KMS-11 (cell line): ENCODE measurements around the gene EIF2S3.

ENCODE experiments used
- H2AFZ ChIP-seq: fragments of 200-600 bp; sonication (generic); 2 replicates; pipeline ENCODE4 v1.6.1; 2016; ENCODE audit warnings: antibody characterized with exemption, mixed run types, low read depth
- H3K27ac ChIP-seq: fragments of 200-600 bp; sonication (generic); 2 replicates; pipeline ENCODE4 v1.6.1; 2016; ENCODE audit warnings: mild to moderate bottlenecking, mixed run types
- H3K27me3 ChIP-seq: fragments of 200-600 bp; sonication (generic); 2 replicates; pipeline ENCODE4 v1.6.1; 2017; ENCODE audit warnings: mild to moderate bottlenecking, low read depth, mixed run types, moderate library complexity; ENCODE audit not compliant: insufficient read depth
- H3K36me3 ChIP-seq: fragments of 200-600 bp; sonication (generic); 2 replicates; pipeline ENCODE4 v1.6.1; 2017; ENCODE audit warnings: mild to moderate bottlenecking, mixed run types; ENCODE audit not compliant: insufficient read depth
- H3K4me1 ChIP-seq: fragments of 200-600 bp; sonication (generic); 2 replicates; pipeline ENCODE4 v1.6.1; 2016; ENCODE audit warnings: mild to moderate bottlenecking, low read depth, mixed run types; ENCODE audit not compliant: poor library complexity, severe bottlenecking
- H3K4me2 ChIP-seq: fragments of 200-600 bp; sonication (generic); 2 replicates; pipeline ENCODE4 v1.7.0; 2016; ENCODE audit warnings: mild to moderate bottlenecking, mixed run types
- H3K4me3 ChIP-seq: fragments of 200-600 bp; sonication (generic); IDR thresholded peaks from 2 replicates; pipeline ENCODE4 v1.6.1; 2017; ENCODE audit warnings: low read depth, low read length, mixed read lengths; ENCODE audit not compliant: insufficient read depth
- H3K79me2 ChIP-seq: fragments of 200-600 bp; sonication (generic); 2 replicates; pipeline ENCODE4 v1.6.1; 2016; ENCODE audit warnings: low read depth, mixed run types; ENCODE audit not compliant: insufficient read depth
- H3K9ac ChIP-seq: fragments of 200-600 bp; sonication (generic); 2 replicates; pipeline ENCODE4 v1.6.1; 2016; ENCODE audit warnings: mild to moderate bottlenecking, mixed run types
- H4K20me1 ChIP-seq: fragments of 200-600 bp; sonication (generic); 2 replicates; pipeline ENCODE4 v1.6.1; 2016; ENCODE audit warnings: mild to moderate bottlenecking, mixed run types; ENCODE audit not compliant: insufficient read depth
- TF ChIP-seq, protein P1 (sequence below): fragments of 200-600 bp; sonication (generic); conservative IDR thresholded peaks from 2 replicates; pipeline ENCODE4 v1.6.1; 2017; ENCODE audit warnings: low read depth, mild to moderate bottlenecking, antibody characterized with exemption, low read length, moderate library complexity, mixed read lengths

Gene EIF2S3

DNA sequence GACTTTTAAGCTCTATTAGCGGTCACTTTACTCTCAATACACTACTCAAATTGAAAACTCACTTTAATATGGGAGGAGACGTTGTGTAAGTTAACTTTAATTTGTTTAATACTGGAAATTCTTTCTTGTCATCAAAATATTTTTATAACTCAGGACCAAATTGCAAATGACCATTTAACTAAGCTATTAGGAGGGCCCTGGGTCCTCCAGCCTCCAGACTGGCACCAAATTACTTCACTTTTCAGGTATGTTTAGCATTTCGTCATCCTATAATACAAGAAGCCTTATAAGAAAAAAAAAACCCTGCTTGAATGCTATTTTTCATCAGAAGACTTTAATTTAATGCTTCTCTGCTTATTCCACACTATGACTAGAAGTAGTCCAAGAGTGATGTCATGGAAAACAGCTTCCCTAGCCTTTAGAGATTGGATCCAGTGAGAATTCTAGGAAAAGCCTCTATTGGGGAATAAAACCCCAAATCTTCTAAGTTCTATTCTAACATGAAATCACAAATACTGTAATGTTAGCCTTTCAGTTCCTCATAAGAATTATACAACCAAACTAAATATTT is 34.4 kb upstream of the EIF2S3 start:
- no peaks in the 10 kb centered on the region for H3K27me3 ChIP-seq
- H3K9ac ChIP-seq = no peak overlapping the region
- TF ChIP-seq, protein P1, sequence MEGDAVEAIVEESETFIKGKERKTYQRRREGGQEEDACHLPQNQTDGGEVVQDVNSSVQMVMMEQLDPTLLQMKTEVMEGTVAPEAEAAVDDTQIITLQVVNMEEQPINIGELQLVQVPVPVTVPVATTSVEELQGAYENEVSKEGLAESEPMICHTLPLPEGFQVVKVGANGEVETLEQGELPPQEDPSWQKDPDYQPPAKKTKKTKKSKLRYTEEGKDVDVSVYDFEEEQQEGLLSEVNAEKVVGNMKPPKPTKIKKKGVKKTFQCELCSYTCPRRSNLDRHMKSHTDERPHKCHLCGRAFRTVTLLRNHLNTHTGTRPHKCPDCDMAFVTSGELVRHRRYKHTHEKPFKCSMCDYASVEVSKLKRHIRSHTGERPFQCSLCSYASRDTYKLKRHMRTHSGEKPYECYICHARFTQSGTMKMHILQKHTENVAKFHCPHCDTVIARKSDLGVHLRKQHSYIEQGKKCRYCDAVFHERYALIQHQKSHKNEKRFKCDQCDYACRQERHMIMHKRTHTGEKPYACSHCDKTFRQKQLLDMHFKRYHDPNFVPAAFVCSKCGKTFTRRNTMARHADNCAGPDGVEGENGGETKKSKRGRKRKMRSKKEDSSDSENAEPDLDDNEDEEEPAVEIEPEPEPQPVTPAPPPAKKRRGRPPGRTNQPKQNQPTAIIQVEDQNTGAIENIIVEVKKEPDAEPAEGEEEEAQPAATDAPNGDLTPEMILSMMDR = no peak
- no peaks in the 10 kb centered on the region for H4K20me1 ChIP-seq
- peaks cover 19% of the 10 kb centered on the region for H3K4me1 ChIP-seq
- no peak overlapping the region for H2AFZ ChIP-seq
- 0 out of 2 replicates have a peak overlapping the region, but pooled peaks have one; percentile 9 for H3K4me2 ChIP-seq
- H3K27ac ChIP-seq = no peak overlapping the region
- no peaks in the 10 kb centered on the region for H3K36me3 ChIP-seq
- no peak overlapping the region for H3K4me3 ChIP-seq
- H3K79me2 ChIP-seq = peaks cover 71% of the 10 kb centered on the region

DNA sequence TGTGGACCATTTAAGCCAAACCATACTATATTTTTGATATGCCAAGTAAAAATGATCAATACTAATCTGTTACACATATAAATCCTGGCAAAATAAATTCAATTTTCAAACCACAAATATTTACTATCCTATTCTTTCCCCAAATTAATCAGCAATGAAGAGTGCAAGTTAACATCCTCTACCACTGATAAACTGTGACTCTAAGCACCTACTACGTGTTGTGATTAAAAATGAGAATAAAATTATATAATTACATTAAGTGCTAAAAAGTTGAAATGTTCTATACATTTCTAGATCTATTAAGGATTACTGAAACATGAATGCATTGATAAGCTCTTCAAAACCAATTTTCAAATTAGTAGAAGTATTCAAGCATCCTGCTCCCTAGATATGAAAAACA is 31.2 kb upstream of the EIF2S3 start:
- H3K79me2 ChIP-seq = peaks cover 57% of the 10 kb centered on the region
- TF ChIP-seq, protein P1 = no peak

DNA sequence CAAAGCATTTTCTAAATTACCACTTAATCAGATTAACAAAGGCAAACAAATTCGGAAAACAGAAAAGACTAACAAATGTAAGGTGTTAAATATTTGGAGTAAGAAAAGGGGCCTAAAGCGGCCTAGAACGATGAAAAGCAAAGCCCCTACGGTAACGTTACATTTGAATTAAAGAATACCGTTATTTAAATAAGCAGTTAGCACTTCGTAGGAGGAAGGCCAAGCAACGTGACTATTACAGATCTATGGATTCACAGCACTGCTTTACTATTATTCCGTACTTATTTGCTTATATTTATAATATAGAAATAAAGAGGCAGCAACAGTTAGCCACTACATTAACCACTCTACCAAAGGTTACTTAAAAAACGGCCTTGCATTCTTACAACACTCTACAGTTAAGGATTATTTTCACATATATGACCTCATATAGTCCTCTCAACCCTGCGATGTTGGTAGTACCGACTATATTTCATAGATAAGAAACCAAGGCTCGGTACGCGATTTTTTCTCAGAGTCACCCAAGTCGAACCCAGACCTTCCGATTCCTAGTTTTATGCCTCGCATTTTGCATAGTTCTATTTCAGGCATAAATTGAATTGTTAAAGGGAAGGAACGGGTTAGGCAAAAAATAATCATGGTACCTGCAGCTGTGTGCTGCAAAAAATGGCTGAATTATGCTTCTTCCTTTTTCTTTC is 30.6 kb upstream of the EIF2S3 start:
- no peak overlapping the region for H3K4me3 ChIP-seq
- H3K9ac ChIP-seq = peak overlapping the region; percentile 90
- H3K27me3 ChIP-seq = no peaks in the 10 kb centered on the region
- peak overlapping the region; percentile 72 for H3K4me2 ChIP-seq
- TF ChIP-seq, protein P1 = no peak
- H2AFZ ChIP-seq = peak overlapping the region; percentile 61; the same call in 1 of the 2 replicates
- H3K79me2 ChIP-seq = peaks cover 53% of the 10 kb centered on the region
- peak overlapping the region; percentile 80 for H3K27ac ChIP-seq
- no peaks in the 10 kb centered on the region for H4K20me1 ChIP-seq
- H3K4me1 ChIP-seq = peaks cover 19% of the 10 kb centered on the region
- H3K36me3 ChIP-seq = no peaks in the 10 kb centered on the region

More for the DNA sequence above, 31.2 kb upstream of the EIF2S3 start:
- no peak overlapping the region for H2AFZ ChIP-seq
- no peak overlapping the region for H3K4me3 ChIP-seq
- no peaks in the 10 kb centered on the region for H3K36me3 ChIP-seq
- no peaks in the 10 kb centered on the region for H4K20me1 ChIP-seq
- peaks cover 19% of the 10 kb centered on the region for H3K4me1 ChIP-seq
- peak overlapping the region; percentile 80; the same call in 1 of the 2 replicates for H3K27ac ChIP-seq
- no peaks in the 10 kb centered on the region for H3K27me3 ChIP-seq
- H3K4me2 ChIP-seq = peak overlapping the region; percentile 72
- H3K9ac ChIP-seq = peak overlapping the region; percentile 90

DNA sequence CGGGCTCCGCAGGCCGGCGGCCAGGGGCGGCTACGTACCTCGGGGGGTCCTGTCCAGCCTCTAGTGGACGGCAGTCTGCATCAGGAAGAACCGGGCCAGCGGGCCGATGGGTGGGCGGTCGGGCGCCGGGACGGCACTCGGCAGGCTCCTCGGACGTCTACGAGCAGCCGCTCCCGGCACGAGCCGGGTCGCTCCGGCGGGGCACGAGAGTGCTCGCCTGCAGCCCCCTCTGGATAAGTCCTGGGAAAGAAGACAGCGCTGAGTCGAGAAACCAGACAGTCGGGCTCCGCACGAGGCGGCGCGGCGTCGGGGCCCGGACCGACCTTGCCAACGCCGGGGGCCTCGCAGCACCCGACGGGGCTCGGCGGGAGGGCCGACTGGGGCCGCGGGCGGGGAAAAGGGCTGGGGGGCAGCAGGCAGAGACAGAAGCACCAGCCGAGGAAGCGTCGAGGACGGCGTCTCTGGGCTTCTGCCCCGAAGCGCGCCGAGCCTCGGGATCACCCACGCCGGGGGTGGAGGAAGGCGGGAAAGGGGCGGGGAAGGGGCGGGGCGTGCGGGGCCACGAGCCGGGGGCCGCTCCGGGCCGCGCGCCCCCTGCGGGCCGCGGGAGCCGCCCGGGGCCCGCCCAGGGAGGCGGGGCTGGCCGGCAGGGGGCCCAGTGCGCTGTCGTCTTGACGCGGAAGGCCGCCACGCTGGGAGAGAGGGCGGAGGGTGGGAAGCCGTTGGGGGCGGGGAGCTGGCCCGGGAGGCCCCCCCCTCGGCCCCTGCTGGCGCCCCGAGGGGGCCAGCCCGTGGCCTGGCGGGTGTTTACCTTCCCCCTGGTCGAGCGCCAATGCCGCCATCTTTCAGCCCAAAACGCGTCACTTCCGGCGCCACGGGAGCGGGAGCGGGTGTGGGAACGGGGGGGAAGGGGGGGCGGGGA is 29.7 kb upstream of the EIF2S3 start:
- Histone ChIP-seq H3K4me1 (peaks cover 11% of the 10 kb centered on the region), H3K27me3 (no peaks in the 10 kb centered on the region), H3K27ac (peak overlapping the region; percentile 93), H3K36me3 (no peaks in the 10 kb centered on the region), H2AFZ (peak overlapping the region; percentile 61), H3K4me2 (peak overlapping the region; percentile 72; the same call in 1 of the 2 replicates), H3K9ac (peak overlapping the region; percentile 94), H3K4me3 (no peak overlapping the region), H4K20me1 (no peaks in the 10 kb centered on the region), H3K79me2 (peaks cover 47% of the 10 kb centered on the region)
- TF ChIP-seq, protein P1 = no peak
